Limb (tissue), 2 donors: Measurements from ENCODE around the gene TRIM17.

Source experiments
- DNase-seq, 2 donors: peaks; one replicate each; pipeline ENCODE4 v3.0.0-alpha.2; 2016; ENCODE audit errors: extremely low spot score in 2 of 2

Gene TRIM17

DNA sequence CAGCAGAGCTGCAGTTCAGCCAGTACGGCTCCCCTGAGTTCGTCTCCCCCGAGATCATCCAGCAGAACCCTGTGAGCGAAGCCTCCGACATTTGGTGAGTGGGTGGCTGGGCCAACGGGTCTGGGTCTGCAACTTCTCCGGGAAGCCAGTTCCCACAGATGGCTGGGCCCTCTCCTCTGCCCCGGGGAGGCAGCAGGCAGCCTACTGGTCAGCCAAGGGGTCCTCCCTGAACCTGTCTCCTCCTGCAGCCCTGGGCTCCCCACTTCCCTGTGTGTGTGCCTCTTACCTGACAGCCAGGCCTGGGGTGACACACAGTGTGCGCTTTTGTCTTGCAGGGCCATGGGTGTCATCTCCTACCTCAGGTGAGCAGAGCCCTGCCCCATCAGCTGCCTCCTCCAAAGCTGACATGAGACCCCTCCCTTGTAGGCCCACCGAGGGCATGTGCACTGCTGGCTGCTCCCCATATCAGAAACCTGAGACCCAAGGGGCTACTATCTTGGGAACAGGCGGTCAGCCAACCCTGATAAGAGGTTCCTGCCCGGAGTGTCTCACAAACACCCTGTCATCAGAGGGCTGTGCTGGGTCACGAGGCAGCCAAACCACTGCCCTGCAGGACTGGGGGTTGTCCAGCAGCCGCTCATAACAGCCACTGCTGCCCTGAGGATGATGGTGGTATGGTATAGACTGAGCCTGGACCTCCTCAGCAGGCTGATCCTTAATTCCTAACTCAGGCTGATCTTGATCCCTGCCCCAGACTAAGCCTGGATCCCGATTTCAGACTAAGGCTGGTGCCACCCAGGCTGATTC lies 47.7 kb downstream of the TRIM17 start:
- DNase-seq, result peak in 1 of 2 donors; percentile 26

DNA sequence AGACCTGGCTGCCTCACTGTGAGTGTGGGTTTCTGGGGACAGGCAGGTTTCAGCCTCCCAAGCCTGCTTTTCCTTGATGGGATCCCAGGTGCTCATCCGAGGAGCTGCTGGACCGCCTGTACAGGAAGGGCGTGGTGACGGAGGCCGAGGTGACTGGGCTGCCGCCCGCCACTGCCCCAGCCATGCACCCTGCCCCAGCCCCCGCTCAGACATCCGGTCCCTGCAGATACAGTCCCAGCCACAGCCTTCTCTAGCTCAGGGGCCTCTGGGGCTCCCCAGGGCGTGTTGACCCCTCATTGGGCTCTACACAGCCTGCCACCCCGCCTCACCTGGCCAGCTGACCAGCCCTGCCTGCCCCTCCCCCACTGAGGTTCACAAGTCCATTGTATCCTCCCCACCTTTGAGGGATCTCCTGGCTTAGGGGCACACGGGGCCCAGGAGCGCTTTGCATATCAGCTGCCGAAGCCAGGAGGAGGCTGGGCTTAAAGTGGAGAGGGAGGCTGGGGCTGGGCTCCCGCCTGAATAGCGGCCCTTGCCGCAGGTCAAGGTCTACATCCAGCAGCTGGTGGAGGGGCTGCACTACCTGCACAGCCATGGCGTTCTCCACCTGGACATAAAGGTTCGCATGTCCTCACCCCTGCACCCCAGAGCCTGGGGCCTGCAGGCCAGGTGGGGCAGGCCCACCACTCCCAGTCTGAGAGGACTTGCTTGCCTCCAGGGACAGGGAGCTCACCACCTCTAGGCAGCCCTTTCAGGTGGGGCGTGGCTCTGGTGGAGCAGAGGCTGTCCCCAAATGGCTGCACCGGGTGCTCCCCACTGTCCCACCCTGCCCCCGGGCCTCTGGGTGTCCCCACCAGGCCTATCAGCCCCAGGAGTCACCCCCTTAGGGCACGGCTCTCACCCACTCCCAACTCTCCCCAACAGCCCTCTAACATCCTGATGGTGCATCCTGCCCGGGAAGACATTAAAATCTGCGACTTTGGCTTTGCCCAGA lies 48.6 kb downstream of the TRIM17 start:
- no peak for DNase-seq

DNA sequence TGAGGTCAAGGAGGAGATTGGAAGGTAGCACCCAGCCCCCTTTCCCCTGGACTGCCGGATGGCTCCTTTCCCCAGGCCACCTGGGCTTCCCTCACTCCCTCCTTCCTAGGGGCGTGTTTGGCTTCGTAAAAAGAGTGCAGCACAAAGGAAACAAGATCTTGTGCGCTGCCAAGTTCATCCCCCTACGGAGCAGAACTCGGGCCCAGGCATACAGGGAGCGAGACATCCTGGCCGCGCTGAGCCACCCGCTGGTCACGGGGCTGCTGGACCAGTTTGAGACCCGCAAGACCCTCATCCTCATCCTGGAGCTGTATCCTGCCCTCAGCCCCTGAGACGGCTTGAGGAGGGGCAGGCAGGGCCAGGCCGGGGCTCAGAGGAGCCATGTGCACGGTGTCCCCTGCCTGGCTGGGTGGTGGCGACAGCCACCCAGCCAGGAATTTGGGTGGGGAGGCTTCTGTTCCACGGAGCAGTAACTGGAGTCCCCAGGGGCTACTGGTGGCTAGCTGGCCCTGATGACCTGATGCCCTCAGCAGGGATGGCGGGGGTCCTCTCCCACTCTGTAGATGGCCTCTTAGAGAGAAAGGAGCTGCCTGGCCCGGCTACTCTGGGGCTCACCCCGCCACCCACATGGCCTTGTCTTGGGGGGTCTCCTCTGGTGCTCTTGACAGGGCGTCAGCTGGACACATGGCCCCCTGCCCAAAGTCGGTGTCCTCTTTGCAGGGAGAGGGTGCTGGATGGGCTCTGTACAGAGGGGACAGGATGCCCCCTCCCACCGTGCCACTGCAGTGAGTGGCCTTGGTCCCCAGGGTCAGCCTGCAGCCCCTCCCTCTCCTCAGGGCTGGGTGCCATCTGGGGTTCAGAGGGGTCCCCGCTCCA lies 49.6 kb downstream of the TRIM17 start:
- peak in 1 of 2 donors; percentile 34 for DNase-seq

DNA sequence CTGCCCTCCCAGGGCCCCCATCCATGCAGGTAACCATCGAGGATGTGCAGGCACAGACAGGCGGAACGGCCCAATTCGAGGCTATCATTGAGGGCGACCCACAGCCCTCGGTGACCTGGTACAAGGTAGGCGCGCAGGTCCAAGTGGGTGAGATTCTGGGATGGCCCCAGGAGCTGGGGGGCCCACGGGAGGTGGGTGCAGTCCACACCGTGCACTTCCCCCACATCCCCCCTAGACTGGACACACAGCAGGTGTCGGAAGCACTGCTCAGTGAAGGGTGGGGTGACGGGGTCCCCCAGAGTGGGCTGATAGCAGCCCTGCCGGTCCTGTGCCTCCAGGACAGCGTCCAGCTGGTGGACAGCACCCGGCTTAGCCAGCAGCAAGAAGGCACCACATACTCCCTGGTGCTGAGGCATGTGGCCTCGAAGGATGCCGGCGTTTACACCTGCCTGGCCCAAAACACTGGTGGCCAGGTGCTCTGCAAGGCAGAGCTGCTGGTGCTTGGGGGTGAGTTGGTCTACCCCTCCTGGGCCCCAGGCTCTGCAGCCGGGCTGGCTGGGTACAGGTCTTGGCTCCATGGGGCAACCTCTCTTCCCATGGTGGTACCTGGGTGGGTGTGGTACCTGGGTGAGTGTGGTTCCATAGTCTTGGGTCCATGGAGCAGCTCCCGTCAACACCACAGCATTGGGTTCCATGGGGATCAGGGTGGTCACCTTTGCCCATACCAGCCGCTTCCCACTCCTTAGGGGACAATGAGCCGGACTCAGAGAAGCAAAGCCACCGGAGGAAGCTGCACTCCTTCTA lies 50.4 kb downstream of the TRIM17 start:
- peak in 1 of 2 donors; percentile 23 for DNase-seq

DNA sequence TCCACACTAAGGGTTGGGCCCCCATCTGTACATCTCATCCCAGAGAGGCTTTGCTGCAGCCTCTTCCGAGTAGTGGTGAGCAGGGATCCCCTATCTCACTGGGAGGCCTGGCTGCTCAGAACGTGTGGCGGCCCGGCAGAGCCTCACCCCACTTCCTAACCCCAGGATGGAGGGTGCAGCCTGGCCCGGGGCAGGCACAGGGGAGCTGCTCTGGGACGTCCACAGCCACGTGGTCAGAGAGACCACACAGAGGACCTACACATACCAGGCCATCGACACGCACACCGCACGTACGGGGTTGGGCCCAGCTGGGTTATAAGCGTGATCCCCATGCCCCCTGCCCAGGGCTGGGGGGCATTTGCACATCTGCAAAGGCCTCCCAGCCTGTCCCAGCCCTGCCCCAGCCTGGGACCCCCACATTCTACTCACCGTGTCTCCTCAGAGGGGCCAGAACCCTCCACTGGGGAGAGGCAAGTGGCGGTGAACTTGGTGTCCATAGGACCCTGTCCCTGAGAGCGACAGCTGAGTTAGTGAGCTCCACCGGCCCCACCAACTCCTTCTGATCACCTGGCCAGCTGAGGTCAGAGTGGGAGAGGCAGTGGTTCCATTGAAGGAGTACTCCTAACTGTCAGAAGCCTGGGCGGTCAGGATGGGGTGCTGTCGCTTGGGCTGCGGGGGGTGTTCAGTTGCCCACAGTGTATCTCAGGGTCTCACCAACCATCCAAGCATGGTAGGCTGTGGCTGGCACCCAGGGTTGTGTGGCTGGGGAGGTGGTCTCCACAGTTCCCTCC lies 51.2 kb downstream of the TRIM17 start:
- peak in 1 of 2 donors; percentile 17 for DNase-seq

DNA sequence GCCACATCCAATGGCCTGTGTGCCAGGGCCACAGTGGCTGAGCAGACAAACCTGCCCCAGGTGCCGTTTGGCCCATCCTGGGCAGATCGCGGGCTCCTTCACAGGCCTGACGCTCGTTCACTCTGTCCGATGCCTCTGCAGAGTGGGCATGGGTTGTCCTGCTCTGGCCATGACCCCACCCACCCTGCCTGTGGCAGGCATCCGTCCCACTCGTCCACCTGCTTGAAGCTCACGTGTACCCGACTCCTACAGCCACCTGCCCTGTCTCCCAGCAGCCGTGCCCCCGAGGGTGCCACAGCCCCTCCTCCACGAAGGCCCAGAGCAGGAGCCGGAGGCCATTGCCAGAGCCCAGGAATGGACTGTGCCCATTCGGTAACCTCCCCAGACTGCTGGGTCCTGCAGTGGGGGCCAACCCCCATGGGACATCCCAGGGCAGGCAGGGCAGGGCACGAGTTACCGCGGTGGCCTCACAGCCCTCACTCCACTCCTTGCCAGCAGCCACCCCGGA lies 51.9 kb downstream of the TRIM17 start:
- DNase-seq, result peak in 1 of 2 donors; percentile 22

DNA sequence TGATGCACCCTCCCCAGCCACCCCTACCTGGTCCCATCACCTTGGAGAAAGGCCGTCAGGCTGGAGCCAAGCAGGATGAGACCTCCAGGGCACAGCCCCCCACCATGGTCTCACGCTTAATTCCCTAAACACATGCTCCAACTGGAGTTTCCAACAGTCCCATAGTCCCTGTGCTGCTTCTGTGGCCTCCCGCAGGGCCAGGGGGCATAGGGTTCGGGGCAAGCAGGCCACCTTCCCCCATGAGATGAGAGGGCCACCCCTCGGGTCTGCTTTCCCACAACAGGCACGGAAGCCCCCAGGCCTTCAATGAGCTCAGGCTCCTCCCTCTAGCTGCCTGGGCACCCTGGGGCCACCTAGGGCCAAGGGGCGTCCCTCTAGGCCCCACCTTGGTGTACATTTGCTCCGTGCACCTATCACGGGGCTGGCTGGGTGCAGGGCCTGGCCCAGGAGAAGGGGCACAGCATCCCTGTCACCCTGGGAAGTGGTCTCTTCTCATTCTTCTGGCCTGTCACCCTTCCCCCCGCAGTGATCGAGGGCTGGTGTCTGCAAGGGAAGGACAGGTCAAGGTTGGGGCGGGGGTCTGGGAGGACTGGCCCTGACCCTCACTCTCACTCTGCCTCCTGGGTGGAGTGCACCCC lies 52.5 kb downstream of the TRIM17 start:
- peak in 1 of 2 donors; percentile 20 for DNase-seq

DNA sequence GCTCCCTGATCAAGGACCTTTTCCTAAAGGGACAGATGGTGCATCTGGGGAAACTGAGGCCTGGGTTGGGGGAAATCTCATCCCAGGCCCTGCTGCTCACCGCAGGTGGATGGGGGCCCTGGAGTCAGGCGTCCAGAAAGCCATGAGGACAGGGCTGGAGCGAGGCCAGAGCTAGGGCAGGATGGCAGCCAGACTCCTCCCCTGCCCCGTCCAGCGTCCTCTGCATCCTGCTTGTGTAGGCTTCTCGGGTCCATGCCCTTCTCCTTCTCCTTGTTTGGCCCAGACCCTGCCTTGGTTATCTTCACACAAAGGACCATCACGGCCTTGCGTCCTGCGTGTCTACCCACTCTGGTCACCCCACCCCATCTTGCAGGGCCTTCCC lies 53.0 kb downstream of the TRIM17 start:
- DNase-seq, result peak in 1 of 2 donors; percentile 27

DNA sequence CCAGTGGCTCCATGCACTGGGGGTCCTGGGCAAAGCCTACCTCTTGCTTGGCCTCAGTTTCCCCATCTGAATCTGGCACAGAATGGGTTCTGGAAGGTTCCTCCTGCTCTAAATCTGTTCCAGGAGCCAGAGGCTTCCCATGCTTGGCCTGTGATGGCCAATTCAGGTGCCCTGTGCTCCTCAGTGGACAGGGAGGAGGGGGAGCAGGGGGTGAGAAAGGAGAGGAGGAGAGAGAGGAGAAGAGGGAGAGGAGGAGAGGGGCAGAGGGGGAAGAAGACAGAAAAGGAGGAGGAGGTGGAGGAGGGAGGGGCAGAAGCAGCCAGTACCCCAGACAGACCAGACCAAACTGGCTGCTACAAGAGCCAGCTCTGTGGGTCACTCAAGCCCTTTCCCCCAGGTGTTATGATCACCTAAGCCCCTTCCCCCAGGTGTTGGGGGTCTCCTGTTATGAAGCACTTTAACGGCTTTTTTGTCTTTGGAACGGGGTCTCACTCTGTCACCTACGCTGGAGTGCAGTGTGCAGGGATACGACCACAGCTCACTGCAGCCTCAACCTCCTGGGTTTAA lies 53.7 kb downstream of the TRIM17 start:
- peak in 1 of 2 donors; percentile 6 for DNase-seq

DNA sequence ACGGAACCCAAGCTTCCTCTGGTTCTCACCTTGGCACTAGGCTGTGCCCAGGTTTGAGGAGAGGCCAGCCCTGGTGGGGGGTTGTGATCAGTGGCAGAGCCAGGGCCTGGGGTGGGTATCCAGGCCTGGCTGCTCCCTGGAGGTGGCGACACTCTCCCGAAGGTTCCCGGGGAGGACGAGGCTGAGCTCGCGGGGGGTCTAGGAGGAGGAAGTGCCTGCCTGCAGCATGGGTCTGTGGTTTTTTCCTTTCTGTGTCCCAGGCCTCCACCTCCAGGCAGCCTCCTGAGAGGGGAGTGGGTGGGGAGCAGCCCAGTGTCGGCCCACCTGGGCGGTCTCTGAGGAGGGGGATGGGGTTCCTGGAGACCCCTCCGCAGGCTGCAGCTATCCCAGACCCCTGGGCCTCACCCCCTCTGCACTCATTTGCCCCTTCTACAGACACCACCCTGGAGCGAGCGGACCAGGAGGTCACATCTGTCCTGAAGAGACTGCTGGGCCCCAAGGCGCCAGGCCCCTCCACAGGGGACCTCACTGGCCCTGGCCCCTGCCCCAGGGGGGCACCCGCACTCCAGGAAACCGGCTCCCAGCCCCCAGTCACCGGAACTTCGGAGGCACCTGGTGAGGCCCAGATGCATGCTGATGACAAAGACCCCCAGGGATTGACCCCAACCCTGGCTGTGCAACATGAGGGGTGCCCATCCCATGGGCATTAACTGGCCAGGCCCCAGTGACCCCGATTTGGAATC lies 54.3 kb downstream of the TRIM17 start:
- DNase-seq, result peak in 1 of 2 donors; percentile 24

DNA sequence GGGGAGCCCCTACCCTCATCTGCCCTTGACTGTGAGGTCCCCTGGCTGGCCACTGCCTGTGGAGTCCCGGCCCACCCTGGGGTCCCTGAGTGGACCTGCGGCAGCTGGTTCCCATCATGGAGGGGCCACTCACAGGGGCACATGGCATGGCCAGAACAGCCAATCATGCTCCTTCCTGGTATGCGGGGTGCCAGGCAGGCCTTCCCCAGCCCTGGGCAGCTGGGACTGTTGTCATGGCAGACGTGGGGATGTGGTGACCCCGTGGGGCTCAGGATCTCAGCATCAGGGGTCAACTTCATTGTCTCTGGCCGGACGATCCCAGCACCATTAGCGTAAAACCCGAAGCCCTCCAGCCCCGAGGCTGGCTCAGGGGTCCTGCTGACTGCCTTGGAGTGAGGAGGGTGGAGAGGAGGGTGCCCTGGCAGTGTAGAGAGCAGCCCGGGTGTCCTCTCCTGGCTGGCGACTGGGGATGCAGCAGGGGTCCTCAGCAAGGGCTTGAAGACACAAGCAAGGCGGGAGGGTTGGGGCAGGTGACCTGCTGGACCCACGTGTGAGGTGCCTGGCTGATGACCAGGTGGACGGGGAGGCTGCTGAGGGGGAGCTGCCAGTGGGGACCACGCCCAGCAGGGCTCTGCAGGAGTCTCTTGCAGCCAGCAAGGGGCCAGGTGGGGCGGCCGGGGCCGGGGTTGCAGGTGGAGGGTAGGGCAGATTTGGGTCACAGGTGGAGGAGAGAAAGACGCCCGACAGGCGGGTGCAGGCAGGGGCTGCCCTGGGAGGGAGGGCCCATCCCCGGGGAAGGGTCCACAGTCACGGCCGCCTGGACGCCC lies 55.1 kb downstream of the TRIM17 start:
- no peak for DNase-seq

DNA sequence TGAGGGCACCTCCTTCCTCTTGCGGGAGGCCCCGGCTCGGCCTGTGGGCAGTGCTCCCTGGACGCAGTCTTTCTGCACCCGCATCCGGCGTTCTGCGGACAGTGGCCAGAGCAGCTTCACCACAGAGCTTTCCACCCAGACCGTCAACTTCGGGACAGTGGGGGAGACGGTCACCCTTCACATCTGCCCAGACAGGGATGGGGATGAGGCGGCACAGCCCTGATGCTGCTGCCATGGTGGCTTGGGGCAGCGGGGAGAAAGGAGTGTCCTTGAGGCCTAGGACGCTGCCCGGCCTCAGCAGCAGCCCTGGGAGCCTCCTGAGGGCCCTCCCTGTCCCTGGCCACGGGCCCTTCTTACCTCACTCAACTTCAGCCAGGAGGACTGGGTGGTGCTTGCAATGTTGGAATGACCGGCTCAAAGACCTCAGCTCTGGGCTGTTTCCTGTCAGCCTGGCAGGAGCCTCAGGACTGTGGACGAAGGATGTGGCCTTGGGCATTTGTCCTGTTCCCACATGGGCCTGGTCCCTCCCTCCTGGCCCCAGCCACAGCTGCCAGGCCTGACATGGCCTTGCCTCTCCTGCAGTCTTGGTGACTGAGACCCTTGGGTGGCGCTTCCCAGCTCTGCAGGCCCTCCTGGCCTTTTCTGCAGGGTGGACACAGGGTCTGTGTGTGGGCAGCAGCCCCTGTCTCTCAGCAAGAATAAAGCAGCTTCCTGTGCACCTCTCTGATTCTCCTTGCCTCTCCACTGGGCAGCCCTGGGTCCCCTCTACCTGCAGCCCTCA lies 55.9 kb downstream of the TRIM17 start:
- DNase-seq, result no peak

DNA sequence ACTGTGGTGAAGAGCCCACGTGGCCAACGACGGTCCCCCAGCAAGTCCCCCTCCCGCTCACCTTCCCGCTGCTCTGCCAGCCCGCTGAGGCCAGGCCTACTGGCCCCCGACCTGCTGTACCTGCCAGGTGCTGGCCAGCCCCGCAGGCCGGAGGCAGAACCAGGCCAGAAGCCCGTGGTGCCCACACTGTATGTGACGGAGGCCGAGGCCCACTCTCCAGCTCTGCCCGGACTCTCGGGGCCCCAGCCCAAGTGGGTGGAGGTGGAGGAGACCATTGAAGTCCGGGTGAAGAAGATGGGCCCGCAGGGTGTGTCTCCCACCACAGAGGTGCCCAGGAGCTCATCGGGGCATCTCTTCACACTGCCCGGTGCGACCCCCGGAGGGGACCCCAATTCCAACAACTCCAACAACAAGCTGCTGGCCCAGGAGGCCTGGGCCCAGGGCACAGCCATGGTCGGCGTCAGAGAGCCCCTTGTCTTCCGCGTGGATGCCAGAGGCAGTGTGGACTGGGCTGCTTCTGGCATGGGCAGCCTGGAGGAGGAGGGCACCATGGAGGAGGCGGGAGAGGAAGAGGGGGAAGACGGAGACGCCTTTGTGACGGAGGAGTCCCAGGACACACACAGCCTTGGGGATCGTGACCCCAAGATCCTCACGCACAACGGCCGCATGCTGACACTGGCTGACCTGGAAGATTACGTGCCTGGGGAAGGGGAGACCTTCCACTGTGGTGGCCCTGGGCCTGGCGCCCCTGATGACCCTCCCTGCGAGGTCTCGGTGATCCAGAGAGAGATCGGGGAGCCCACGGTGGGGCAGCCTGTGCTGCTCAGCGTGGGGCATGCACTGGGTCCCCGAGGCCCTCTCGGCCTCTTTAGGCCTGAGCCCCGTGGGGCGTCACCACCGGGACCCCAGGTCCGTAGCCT lies 56.8 kb downstream of the TRIM17 start:
- DNase-seq, result no peak

DNA sequence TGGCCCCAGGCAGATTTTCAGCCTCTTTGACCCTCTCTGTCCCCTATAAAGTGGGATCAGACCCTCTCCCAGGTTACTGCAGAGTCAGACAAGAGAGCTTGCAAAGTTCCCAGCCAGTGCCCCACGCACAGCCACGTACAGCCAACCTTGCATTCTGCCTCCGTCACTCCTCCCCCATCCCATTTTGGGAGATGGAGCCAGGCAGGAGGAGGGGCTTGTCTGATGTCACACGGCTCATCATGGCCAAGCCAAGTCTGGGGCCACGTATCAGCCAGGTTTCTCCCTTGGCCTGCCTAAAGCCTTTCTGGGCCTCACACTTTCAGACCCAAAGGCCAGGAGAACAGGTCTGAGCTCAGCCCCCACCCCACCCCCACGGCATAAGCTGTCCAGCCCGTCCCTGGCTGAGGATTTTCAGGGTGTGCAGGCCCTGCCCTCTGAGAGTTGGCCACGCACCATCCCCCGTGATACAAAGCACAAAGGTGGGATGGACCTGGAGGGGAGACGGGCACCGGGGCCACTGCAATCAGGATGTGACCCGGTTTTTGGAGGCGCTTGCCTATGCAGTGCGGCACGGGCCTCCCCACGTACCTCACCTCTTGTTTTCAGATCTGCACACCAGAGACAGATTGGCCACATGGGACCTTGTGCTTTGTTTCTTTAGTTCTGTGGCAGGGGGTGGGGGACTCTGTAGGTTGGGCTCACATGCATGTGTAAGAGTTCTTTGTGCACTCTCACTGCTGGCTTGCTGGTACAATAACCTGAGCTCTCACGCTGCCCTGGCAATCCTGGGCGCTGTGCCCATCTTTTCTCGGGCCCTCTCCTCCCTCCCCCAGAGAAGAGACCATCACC lies 57.7 kb downstream of the TRIM17 start:
- DNase-seq, result no peak
